Mucosa of stomach (tissue), 1 donor: ENCODE results near the gene TBX3.

Source experiments
- H3K27me3 ChIP-seq: one replicate; pipeline ENCODE4 v1.7.0; 2013; ENCODE audit warnings: mild to moderate bottlenecking, low read length; ENCODE audit not compliant: control insufficient read depth, insufficient read depth
- H3K36me3 ChIP-seq: one replicate; pipeline ENCODE4 v1.7.0; 2013; ENCODE audit warnings: low read length; ENCODE audit not compliant: control insufficient read depth, insufficient read depth
- H3K4me1 ChIP-seq: one replicate; pipeline ENCODE4 v1.7.0; 2013; ENCODE audit warnings: mild to moderate bottlenecking, low read length; ENCODE audit not compliant: control insufficient read depth, insufficient read depth
- H3K4me3 ChIP-seq: one replicate; pipeline ENCODE4 v1.7.0; 2013; ENCODE audit warnings: low read length
- H3K9ac ChIP-seq: one replicate; pipeline ENCODE4 v1.7.0; 2013; ENCODE audit warnings: mild to moderate bottlenecking, low read length, moderate library complexity
- H3K9me3 ChIP-seq: one replicate; pipeline ENCODE4 v1.7.0; 2013; ENCODE audit warnings: mild to moderate bottlenecking, low read length, moderate library complexity; ENCODE audit not compliant: control insufficient read depth
- donor health status: Pancreatic carcinoma.

TBX3 gene

DNA sequence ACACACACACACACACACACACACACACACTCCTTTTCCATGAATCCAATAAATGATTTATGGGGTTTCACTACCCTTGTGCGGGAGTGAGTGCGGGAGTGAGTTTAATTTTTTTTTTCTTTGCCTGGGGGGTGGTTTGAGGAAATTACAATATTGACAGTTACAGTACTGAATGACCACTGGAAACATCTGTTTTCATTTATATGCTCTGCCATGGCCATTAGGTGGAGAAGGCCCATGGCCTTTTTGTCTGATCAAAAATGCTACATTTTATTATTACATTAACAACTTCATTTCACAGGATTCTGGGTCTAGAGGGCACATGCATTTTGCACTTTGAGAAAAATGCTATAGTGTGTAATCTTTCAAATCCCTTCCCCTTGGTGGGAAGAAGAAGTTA is 5.9 kb downstream of the TBX3 start:
- peaks cover 45% of the 10 kb centered on the region for H3K27me3 ChIP-seq
- H3K36me3 ChIP-seq, result no peaks in the 10 kb centered on the region
- no peak overlapping the region for H3K9ac ChIP-seq
- H3K4me1 ChIP-seq, result peaks cover 1% of the 10 kb centered on the region
- no peaks in the 10 kb centered on the region for H3K9me3 ChIP-seq
- H3K4me3 ChIP-seq, result no peak overlapping the region

DNA sequence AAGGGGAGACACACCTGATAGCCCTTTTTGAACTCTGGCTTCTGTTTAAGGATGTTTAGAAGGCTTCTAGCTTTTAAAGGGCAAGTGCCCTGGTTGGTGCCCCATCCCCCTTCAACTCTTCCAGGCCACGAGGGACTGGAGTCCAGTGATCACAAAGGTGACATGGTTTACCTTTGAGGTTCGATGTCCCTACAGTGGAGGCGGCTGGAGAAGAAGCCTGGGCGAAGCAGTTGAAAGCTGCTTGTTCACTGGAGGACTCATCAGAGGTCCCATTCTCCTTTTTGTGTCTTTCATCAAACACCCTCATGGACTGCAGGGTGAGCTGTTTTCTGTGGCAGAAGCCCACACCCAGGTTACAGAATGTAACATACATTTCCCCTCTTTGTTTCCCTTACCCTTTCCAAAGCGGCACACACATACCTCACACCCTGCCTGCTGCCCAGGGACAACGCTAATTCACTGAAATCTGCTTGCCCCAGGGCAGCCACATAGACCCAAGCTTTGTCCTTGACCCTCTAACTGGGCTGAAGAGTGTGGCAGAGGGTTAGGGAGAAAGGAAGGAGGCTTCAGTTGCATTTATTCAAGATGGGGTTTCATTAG is 7.7 kb downstream of the TBX3 start:
- Histone ChIP-seq H3K9ac (no peak overlapping the region), H3K4me1 (no peaks in the 10 kb centered on the region), H3K9me3 (no peaks in the 10 kb centered on the region), H3K4me3 (no peak overlapping the region), H3K27me3 (peaks cover 53% of the 10 kb centered on the region), H3K36me3 (no peaks in the 10 kb centered on the region)

DNA sequence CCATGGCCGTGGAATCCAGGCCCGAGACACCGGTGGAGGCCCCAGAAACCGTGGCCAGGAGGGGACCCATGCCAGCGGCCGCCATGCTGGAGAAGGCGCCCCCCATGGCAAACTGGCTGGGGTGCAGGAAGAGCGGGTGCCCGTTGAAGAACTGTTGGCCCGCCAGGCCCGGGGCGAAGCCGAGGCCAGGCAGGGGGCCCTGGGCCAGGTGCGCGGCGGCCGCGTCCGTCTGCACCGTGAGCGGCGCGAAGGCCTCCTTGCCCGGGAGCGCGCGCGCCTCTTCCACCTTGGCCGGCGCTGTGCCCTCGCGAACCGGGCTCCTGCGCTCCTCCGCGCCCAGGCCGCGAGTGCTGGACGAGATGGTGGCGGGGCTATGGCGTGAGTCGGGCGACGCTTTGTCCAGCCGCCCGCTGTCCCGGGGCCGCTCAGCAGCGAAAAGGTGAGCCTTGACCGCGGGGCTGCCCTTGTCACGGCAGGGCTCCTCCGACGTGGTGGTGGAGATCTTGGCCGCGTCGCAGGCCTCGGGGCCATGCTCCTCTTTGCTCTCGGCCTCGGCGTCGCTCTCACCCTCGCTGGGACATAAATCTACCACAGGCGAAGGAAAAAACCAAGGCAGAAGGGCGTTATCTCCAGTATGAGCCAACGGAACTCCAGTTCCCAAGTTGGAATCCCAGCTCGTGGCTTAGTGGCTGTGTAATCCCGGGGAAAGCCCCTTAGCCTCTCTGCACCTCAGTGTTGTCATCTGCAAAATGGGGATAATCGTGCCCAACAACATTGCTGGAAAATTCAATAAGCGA is 9.5 kb downstream of the TBX3 start:
- Histone ChIP-seq H3K4me3 (no peak overlapping the region), H3K36me3 (no peaks in the 10 kb centered on the region)

DNA sequence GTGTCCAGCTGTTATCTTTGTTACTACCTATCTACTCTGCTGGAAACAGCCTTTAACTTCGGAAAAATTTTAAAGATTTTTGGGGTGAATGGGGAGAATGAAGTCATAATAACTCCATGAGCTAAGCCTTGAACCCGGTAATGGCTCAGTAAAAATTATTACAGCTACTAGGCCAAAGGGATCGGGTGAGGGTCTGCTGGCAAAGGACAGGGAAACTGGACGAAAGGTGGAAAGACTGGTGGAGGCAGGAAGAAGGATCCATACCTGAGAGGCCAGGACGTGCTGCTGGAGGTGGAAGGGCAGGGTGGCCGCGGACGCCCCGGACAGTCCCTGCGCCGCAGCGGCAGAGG is 10.1 kb downstream of the TBX3 start:
- no peaks in the 10 kb centered on the region for H3K4me1 ChIP-seq
- no peaks in the 10 kb centered on the region for H3K36me3 ChIP-seq
- no peaks in the 10 kb centered on the region for H3K9me3 ChIP-seq
- H3K9ac ChIP-seq, result no peak overlapping the region
- no peak overlapping the region for H3K4me3 ChIP-seq
- H3K27me3 ChIP-seq, result peaks cover 68% of the 10 kb centered on the region

More for the DNA sequence above, 9.5 kb downstream of the TBX3 start:
- no peaks in the 10 kb centered on the region for H3K4me1 ChIP-seq
- H3K9me3 ChIP-seq, result no peaks in the 10 kb centered on the region
- H3K27me3 ChIP-seq, result peaks cover 64% of the 10 kb centered on the region
- no peak overlapping the region for H3K9ac ChIP-seq

DNA sequence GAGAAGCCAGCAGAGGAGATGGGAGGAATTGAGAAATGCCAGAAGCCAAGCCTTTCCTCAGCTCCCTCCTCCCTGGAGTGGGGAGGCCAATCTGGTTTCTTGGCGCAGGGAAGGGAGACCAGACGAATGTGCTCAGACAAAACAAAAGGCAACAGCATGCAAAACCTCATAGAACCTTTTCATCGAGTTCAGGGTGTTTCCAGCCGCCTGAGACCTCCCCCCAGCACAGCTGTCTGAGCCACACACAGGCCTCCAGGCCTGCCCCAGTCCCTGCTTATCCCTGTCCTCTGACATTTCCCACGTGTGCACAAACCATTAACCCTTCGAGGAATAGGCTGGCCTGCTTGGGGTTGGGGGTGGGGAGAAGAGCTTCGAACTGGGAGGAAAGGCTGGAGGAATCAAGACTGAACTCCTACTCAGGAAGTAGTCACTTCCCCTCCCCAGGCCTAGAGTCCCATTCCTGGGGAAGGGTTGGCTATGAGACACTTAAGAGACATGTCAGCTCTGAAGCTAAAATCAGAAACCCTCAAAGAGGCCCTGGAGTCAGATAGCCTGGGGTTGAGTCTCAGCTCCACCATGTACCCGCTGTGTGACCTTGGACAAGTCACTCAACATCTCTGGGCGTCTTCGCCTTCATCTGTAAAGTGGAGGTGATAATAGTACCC is 10.7 kb downstream of the TBX3 start:
- Histone ChIP-seq H3K27me3 (peaks cover 73% of the 10 kb centered on the region), H3K9ac (no peak overlapping the region), H3K36me3 (no peaks in the 10 kb centered on the region), H3K4me1 (peaks cover 2% of the 10 kb centered on the region), H3K9me3 (no peaks in the 10 kb centered on the region), H3K4me3 (no peak overlapping the region)

DNA sequence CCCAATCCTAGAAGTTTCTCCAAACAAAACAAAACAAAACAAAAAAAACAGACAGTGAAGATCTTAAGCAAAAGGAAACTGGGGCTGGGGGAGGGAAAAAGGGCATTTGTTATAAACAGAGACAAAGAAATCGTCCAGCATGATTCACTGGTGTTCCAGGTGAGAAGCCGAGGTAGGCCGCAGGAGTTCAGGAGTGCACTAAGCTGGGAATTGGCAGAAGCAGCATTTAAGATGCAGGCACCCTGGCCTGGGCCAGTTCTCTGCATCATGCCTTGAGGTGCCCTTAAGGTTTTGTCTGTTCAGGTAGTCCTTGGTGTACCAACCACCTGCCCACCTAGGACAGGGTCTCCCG is 11.2 kb downstream of the TBX3 start:
- Histone ChIP-seq H3K27me3 (peaks cover 76% of the 10 kb centered on the region), H3K4me3 (no peak overlapping the region), H3K36me3 (no peaks in the 10 kb centered on the region), H3K9ac (no peak overlapping the region), H3K4me1 (peaks cover 6% of the 10 kb centered on the region), H3K9me3 (no peaks in the 10 kb centered on the region)

DNA sequence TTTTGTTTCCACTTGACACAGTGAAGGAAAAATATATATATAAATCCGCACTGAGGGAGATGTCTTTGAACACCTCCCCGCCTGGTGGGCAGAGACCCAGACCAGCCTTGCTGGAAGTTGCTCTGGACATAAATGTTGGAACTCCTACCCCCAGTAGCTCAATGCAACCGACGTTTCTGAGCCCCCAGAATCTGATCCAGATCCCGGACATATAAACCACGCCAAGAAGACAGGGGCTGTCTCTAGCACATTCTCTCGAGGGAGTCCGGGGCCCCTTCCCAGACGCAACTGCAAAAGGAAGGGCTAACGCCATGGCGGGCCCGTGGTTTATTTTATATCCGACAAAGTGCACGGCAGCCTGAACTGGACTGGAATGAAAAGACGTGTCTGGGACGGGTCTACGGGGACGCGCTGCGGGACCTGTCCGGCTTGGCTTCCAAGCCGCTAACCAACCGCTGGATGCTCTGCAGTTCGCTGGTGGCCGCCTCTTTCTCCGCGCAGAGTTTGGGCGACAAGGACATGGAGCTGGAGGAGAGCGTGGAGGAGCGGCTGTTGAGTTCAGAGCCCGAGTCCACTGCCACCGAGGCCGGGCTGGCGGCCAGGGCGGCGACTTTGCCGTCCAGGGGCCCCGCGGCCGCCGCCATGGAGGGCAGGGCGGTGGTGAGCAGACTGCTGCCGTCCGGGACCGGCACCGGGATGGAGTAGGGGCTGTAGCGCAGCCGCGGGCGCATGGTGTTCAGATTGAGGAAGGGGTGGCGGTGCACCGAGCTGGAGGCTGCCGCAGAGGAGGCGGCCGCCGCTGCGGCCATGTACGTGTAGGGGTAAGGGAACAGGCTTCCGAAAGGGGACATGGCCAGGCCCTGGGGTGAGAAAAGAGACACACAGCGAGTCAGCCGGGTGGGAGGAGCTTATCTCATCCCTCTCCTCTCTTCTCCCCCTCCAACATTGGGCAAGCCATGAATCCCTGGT is 12.2 kb downstream of the TBX3 start:
- Histone ChIP-seq H3K9ac (no peak overlapping the region), H3K4me3 (no peak overlapping the region), H3K36me3 (no peaks in the 10 kb centered on the region), H3K9me3 (no peaks in the 10 kb centered on the region), H3K27me3 (peaks cover 87% of the 10 kb centered on the region), H3K4me1 (peaks cover 17% of the 10 kb centered on the region)

DNA sequence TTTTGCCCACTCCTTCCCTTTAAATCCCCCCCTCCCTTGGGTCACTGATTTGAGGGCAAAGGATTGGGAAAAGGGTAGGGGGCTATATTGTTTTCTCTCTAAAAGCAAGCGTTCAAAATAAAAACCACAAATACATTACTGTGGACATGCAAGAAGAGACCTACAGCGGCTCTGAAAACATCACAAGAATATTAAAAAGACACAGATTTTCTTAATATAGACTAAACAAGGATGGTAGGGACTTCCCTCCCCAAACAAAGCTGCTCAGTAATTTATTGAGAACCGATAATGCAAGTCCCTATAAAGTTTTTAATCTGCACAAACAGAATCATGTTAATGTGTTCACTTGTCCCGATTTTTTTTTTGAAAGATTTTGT is 12.9 kb downstream of the TBX3 start:
- peaks cover 21% of the 10 kb centered on the region for H3K4me1 ChIP-seq
- H3K9ac ChIP-seq, result no peak overlapping the region
- H3K36me3 ChIP-seq, result no peaks in the 10 kb centered on the region
- no peak overlapping the region for H3K4me3 ChIP-seq
- peaks cover 93% of the 10 kb centered on the region for H3K27me3 ChIP-seq
- no peaks in the 10 kb centered on the region for H3K9me3 ChIP-seq

DNA sequence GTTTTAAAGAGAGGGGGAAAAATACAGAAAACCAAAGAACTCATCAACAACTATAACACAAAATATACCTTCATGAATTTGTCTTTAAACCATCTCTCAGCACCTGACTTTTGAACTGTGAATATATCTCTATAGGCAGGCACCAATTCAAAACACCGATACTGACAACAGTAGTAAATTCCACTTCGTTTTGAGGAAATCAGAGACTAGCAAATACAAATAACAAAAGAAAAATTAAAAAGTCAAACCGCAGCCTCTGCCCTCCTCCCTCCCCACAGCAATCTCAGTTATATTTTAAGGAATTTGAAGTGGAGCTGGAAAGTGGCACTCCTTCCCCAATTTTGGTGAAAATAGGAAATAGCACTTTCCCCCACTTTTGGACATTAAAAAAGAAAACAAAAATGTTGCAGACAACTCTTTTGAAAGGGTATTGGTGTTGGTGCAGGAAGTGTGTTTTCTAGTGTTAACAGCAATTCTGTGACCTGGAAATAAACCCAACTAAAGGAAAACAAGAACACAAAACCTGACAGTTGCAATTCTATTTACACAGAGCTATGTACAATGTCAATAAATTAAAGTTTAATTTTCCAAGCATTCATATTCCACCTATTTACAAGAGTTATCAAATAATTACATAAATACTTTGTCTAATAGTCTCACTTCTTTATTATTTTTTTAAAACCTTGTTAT is 13.5 kb downstream of the TBX3 start:
- Histone ChIP-seq H3K36me3 (no peaks in the 10 kb centered on the region), H3K27me3 (peaks cover 93% of the 10 kb centered on the region), H3K4me1 (peaks cover 27% of the 10 kb centered on the region), H3K9me3 (no peaks in the 10 kb centered on the region), H3K9ac (no peak overlapping the region), H3K4me3 (no peak overlapping the region)

DNA sequence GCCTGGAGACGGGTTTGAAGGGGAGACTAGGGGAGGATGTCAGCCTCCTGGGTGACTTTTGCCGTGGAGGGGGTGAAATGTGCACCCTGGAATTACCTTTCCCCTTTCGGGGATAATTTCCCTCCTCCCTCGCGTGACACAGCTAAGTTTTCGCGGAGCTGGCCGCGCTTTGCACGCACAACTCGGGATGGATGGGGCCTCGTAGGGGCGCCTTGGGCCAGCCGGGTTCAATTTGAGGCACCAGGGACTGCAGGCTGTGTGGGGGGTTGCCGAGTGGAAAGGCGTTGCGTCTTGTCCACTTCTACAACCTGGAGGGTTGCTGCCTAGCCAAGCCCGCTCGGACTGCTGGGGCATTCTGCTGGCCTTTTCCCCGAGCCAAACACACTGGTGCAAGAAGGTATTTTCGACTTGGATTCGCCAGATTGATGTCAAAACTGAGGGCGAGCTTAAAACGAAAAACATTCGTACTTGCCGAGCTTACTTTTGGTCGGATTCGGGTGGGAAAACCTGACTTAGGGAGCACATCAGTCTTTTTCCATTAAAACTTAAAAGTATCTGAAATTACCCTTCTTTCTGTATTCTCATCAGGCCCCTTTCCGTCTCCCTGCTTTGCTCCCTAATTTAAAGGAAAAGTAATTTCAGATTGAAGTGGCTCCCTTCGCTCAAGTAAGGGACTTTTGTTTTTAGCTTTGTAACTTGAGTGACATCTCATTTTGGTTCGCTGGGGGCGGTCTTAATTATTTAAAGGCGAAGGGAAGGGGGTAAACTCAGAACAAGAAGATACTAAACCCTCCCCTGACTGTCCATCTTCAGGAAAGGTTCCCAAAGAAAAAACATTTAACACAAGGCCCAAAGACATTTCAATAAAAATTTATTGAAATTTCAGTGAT is 14.3 kb downstream of the TBX3 start:
- Histone ChIP-seq H3K4me3 (no peak overlapping the region), H3K9ac (no peak overlapping the region), H3K9me3 (no peaks in the 10 kb centered on the region), H3K4me1 (peaks cover 32% of the 10 kb centered on the region), H3K36me3 (no peaks in the 10 kb centered on the region), H3K27me3 (peaks cover 91% of the 10 kb centered on the region)

DNA sequence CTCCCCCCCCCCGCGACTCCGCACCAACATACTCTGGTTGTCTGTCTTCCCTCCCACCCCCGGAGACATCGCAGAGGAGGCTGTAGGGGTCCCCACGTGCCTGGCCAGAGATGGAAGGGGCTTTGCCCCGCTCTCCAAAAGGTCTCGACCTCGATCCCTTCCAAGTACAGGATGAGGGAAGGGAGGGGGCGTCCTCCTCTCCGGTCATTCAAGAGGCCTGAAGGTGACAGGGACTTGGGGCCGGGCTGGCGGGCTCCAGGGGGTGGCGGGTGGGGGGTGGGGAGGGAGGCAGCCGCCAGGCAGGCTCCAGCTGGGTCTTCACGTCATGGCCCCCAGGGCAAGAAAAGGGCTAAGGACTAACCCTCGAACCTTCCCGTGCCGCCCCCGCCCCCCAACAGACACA is 15.1 kb downstream of the TBX3 start:
- peaks cover 91% of the 10 kb centered on the region for H3K27me3 ChIP-seq
- H3K36me3 ChIP-seq, result no peaks in the 10 kb centered on the region
- no peak overlapping the region for H3K4me3 ChIP-seq
- peaks cover 36% of the 10 kb centered on the region for H3K4me1 ChIP-seq
- no peak overlapping the region for H3K9ac ChIP-seq
- no peaks in the 10 kb centered on the region for H3K9me3 ChIP-seq
